Neuronal stem cell (in vitro differentiated cells): ENCODE data around the gene GCLC.
A peak's percentile ranks its signal among the peaks of the same experiment; 100 is the strongest.

Experiments
- DNase-seq: peaks from one replicate; pipeline ENCODE4 v3.0.0-alpha.2; 2013; ENCODE audit warnings: low spot score
- H2AFZ ChIP-seq: one replicate; pipeline ENCODE4 v1.6.1; 2013; ENCODE audit warnings: mild to moderate bottlenecking, low read length, inconsistent platforms
- H2AK5ac ChIP-seq: 2 replicates; pipeline ENCODE4 v1.6.1; 2013; ENCODE audit warnings: low read depth, mild to moderate bottlenecking, inconsistent platforms, low read length, moderate library complexity, mixed read lengths
- H2BK120ac ChIP-seq: 2 replicates; pipeline ENCODE4 v1.6.1; 2013; ENCODE audit warnings: low read depth, mild to moderate bottlenecking, inconsistent platforms, low read length, moderate library complexity, mixed read lengths
- H2BK12ac ChIP-seq: one replicate; pipeline ENCODE4 v1.6.1; 2013; ENCODE audit warnings: low read length, inconsistent platforms
- H2BK15ac ChIP-seq: 2 replicates; pipeline ENCODE4 v1.6.1; 2013; ENCODE audit warnings: mild to moderate bottlenecking, low read length, inconsistent platforms, mixed read lengths
- H2BK5ac ChIP-seq: one replicate; pipeline ENCODE4 v1.6.1; 2013; ENCODE audit warnings: inconsistent platforms, mild to moderate bottlenecking, low read length, moderate library complexity
- H3K14ac ChIP-seq: one replicate; pipeline ENCODE4 v1.6.1; 2013; ENCODE audit warnings: low read length, inconsistent platforms
- H3K18ac ChIP-seq: 2 replicates; pipeline ENCODE4 v1.6.1; 2013; ENCODE audit warnings: low read length, inconsistent platforms
- H3K23ac ChIP-seq: 2 replicates; pipeline ENCODE4 v1.6.1; 2013; ENCODE audit warnings: low read depth, mild to moderate bottlenecking, mixed read lengths, low read length, inconsistent platforms; ENCODE audit not compliant: poor library complexity
- H3K27ac ChIP-seq: replicated peaks from 3 replicates; pipeline ENCODE4 v1.5.1; 2013; ENCODE audit warnings: low read length, inconsistent platforms
- H3K27me3 ChIP-seq, 3 experiments: 2 replicates each; pipeline ENCODE4 v1.6.1; 2013; ENCODE audit warnings: low read length in 3 of 3, mild to moderate bottlenecking in 2 of 3, inconsistent platforms in 1 of 3, low read depth in 1 of 3, mixed read lengths in 1 of 3, moderate library complexity in 1 of 3; ENCODE audit not compliant: control insufficient read depth in 3 of 3, insufficient read depth in 3 of 3
- H3K36me3 ChIP-seq, 2 donors: replicated peaks in 1 of 2; 2 replicates each; pipeline ENCODE4 v1.6.1; 2013; ENCODE audit warnings: low read length in 2 of 2; ENCODE audit not compliant: control insufficient read depth in 2 of 2, insufficient read depth in 2 of 2
- H3K4ac ChIP-seq: 2 replicates; pipeline ENCODE4 v1.6.1; 2013; ENCODE audit warnings: inconsistent platforms, mild to moderate bottlenecking, low read length, moderate library complexity
- H3K4me1 ChIP-seq, 2 donors: 1 replicate in 1 of 2; 2 replicates in 1 of 2; pipeline ENCODE4 v1.6.1; 2013; ENCODE audit warnings: low read length in 2 of 2, low read depth in 1 of 2; ENCODE audit not compliant: control insufficient read depth in 2 of 2, insufficient read depth in 1 of 2
- H3K4me2 ChIP-seq: one replicate; pipeline ENCODE4 v1.6.1; 2013; ENCODE audit warnings: mild to moderate bottlenecking, low read length, inconsistent platforms; ENCODE audit not compliant: insufficient read depth, poor library complexity, severe bottlenecking
- H3K4me3 ChIP-seq, 2 donors: 2 replicates each; pipeline ENCODE4 v1.5.1; 2013; ENCODE audit warnings: low read length in 2 of 2, mild to moderate bottlenecking in 2 of 2, inconsistent platforms in 1 of 2, moderate library complexity in 1 of 2
- H3K79me1 ChIP-seq: one replicate; pipeline ENCODE4 v1.6.1; 2013; ENCODE audit warnings: low read depth, mild to moderate bottlenecking, inconsistent platforms, low read length, moderate library complexity
- H3K9ac ChIP-seq: one replicate; pipeline ENCODE4 v1.6.1; 2013; ENCODE audit warnings: mild to moderate bottlenecking, low read depth, low read length, inconsistent platforms; ENCODE audit not compliant: poor library complexity
- H3K9me3 ChIP-seq, 2 donors: replicated peaks in 1 of 2; 2 replicates each; pipeline versions ENCODE3 to v1.6.1; 2013; ENCODE audit warnings: low read length in 2 of 2, mild to moderate bottlenecking in 2 of 2, inconsistent platforms in 1 of 2, low read depth in 1 of 2, mixed read lengths in 1 of 2, moderate library complexity in 1 of 2; ENCODE audit not compliant: control insufficient read depth in 2 of 2, insufficient read depth in 1 of 2
- H4K8ac ChIP-seq: one replicate; pipeline ENCODE4 v1.6.1; 2013; ENCODE audit warnings: low read depth, mild to moderate bottlenecking, inconsistent platforms, low read length, moderate library complexity
- H4K91ac ChIP-seq: one replicate; pipeline ENCODE4 v1.6.1; 2013; ENCODE audit warnings: low read length, low read depth, mild to moderate bottlenecking, inconsistent platforms; ENCODE audit not compliant: poor library complexity
- WGBS, 2 donors: extraction: QIAGEN DNeasy Blood & Tissue Kit; methylation state at CpG; one replicate each; pipeline ENCODE4 v1.1.7; 2013; ENCODE audit warnings: missing lambda C conversion rate in 2 of 2, mixed read lengths in 1 of 2; ENCODE audit not compliant: insufficient read length in 2 of 2, insufficient replicate concordance in 1 of 2; ENCODE audit errors: extremely low coverage in 2 of 2; 5-methylcytosine and 5-hydroxymethylcytosine counted together

Gene GCLC

DNA sequence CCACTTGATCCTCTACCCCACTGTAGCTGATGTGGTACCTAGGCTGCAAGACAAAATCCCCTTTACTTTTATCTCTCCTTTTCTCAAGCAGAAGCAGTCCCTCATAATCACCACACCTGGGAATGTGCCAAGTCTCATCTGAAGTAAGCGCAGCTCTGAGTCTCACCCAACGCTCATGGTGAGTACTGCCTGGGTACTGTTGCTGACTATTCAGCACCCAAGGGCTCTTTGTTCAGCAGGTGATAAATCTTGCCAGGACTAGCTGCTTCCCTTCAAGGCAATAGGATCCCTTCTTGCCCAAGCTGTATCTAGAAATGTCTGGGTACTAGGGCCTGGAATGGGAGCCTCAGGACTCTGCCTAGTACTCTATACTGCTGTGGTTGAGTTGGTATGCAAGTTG is 70.9 kb downstream of the GCLC start:
- Histone ChIP-seq H3K23ac (no peak overlapping the region), H3K4me2 (no peak overlapping the region), H2BK120ac (no peak overlapping the region), H2AK5ac (no peak overlapping the region), H2BK15ac (no peak overlapping the region), H3K4me3 (no peak overlapping the region), H3K36me3 (no peaks in the 10 kb centered on the region), H3K4me1 (no peaks in the 10 kb centered on the region), H3K27ac (no peak overlapping the region), H2BK5ac (no peak overlapping the region), H2AFZ (no peak overlapping the region), H3K79me1 (no peaks in the 10 kb centered on the region), H4K8ac (no peak overlapping the region), H3K4ac (no peak overlapping the region), H2BK12ac (no peak overlapping the region), H4K91ac (no peak overlapping the region), H3K18ac (no peak overlapping the region), H3K9me3 (no peaks in the 10 kb centered on the region), H3K14ac (no peak overlapping the region), H3K9ac (no peak overlapping the region), H3K27me3 (no peaks in the 10 kb centered on the region)
- DNase-seq = no peak
- no CpG with 5 or more reads among the region's 2 CpGs for WGBS, 2 donors

DNA sequence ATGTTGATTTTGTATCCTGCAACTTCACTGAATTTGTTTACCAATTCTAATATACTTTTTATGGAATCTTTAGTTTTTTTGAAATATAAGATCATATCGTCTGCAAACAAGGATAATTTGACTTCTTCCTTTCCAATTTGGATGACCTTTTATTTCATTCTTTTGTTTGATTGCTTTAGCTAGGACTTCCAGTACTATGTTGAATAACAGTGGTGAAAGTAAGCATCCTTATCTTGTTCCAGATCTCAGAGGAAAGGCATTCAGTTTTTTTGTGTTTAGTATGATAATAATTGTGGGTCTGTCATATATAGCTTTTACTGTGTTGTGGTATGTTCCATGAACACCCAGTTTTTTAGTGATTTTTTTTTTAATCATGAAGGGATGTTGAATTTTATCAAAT is 75.7 kb downstream of the GCLC start:
- no peak overlapping the region for H2BK120ac ChIP-seq
- no peak overlapping the region for H2BK15ac ChIP-seq
- no peak overlapping the region for H3K4me2 ChIP-seq
- no peak overlapping the region for H2AFZ ChIP-seq
- H3K4ac ChIP-seq = no peak overlapping the region
- no peak overlapping the region for H3K4me3 ChIP-seq
- no peaks in the 10 kb centered on the region for H3K9me3 ChIP-seq
- no peak overlapping the region for H3K23ac ChIP-seq
- no peak overlapping the region for H3K14ac ChIP-seq
- H3K9ac ChIP-seq = no peak overlapping the region
- no peak overlapping the region for H4K91ac ChIP-seq
- no peak overlapping the region for H4K8ac ChIP-seq
- DNase-seq = no peak
- H3K36me3 ChIP-seq = no peaks in the 10 kb centered on the region
- H2AK5ac ChIP-seq = no peak overlapping the region
- no peak overlapping the region for H3K18ac ChIP-seq
- no peaks in the 10 kb centered on the region for H3K79me1 ChIP-seq
- no CpG with 5 or more reads among the region's 1 CpG for WGBS, 2 donors
- H3K27ac ChIP-seq = no peak overlapping the region
- no peaks in the 10 kb centered on the region for H3K27me3 ChIP-seq
- no peak overlapping the region for H2BK12ac ChIP-seq
- no peaks in the 10 kb centered on the region for H3K4me1 ChIP-seq
- H2BK5ac ChIP-seq = no peak overlapping the region

DNA sequence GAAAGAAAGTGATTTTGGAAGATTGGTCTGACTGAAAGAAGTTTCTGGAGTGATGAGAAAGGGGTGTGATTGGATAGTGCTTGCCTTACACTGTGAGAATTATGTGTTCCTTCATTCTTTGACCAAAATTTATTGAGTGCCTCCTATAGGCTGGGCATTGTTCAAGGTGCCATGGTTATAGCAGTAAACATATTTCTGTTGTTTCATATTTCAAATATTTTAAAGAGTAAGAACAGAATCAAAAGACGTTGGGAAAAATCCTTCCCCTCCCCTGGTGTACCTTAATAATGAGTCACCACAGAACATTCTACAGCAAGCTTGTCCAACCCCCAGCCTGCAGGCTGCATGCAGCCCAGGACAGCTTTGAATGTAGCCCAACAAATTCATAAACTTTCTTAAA is 78.6 kb downstream of the GCLC start:
- no peak overlapping the region for H2AFZ ChIP-seq
- H3K27me3 ChIP-seq = peaks cover 0 to 2% (median 0%) of the 10 kb centered on the region in 3 experiments
- no peak overlapping the region for H4K8ac ChIP-seq
- DNase-seq = no peak
- no peak overlapping the region for H2BK120ac ChIP-seq
- no peaks in the 10 kb centered on the region for H3K36me3 ChIP-seq
- no peak overlapping the region for H2BK15ac ChIP-seq
- no peak overlapping the region for H3K4me2 ChIP-seq
- no peak overlapping the region for H3K14ac ChIP-seq
- no peak overlapping the region for H2BK5ac ChIP-seq
- no peak overlapping the region for H3K9ac ChIP-seq
- no peak overlapping the region for H3K23ac ChIP-seq
- no peak overlapping the region for H2BK12ac ChIP-seq
- no CpG with 5 or more reads among the region's 1 CpG for WGBS, 2 donors
- no peak overlapping the region for H3K27ac ChIP-seq
- no peaks in the 10 kb centered on the region for H3K79me1 ChIP-seq
- no peak overlapping the region for H4K91ac ChIP-seq
- no peak overlapping the region for H3K18ac ChIP-seq
- no peaks in the 10 kb centered on the region for H3K9me3 ChIP-seq
- H2AK5ac ChIP-seq = no peak overlapping the region
- no peaks in the 10 kb centered on the region for H3K4me1 ChIP-seq
- no peak overlapping the region for H3K4ac ChIP-seq
- no peak overlapping the region for H3K4me3 ChIP-seq

DNA sequence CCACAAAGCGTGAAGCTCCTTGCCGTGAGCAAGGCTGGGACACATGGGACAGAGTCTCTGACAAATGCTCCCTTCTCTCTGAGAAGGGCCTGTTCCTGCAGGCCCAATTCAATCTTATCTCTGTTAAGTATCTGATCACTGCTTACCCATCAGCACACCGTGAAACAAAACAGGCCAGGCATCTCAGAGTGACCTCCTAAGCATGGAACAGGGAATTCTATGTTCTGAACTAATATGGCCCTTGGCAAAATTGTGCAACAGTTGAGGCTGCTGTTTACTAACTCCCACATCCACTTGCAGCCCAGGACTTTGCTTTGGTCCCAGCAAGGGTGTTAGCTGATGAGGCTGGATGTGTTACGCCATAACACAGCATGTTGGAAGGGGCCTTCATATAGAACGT is 79.2 kb downstream of the GCLC start:
- H4K91ac ChIP-seq = no peak overlapping the region
- no peak overlapping the region for H3K4me3 ChIP-seq
- no CpG with 5 or more reads among the region's 5 CpGs for WGBS, 2 donors
- no peak overlapping the region for H2BK15ac ChIP-seq
- H2AFZ ChIP-seq = no peak overlapping the region
- H3K9ac ChIP-seq = no peak overlapping the region
- H3K36me3 ChIP-seq = no peaks in the 10 kb centered on the region
- no peak overlapping the region for H2BK5ac ChIP-seq
- no peak overlapping the region for H3K23ac ChIP-seq
- no peaks in the 10 kb centered on the region for H3K79me1 ChIP-seq
- H3K14ac ChIP-seq = peak overlapping the region; percentile 75
- H2BK12ac ChIP-seq = no peak overlapping the region
- no peaks in the 10 kb centered on the region for H3K4me1 ChIP-seq
- no peak overlapping the region for H3K27ac ChIP-seq
- no peak overlapping the region for H2AK5ac ChIP-seq
- H4K8ac ChIP-seq = no peak overlapping the region
- H3K18ac ChIP-seq = no peak overlapping the region
- H3K9me3 ChIP-seq = no peaks in the 10 kb centered on the region
- H3K4me2 ChIP-seq = no peak overlapping the region
- no peak for DNase-seq
- peaks cover 0 to 4% (median 0%) of the 10 kb centered on the region in 3 experiments for H3K27me3 ChIP-seq
- no peak overlapping the region for H3K4ac ChIP-seq
- H2BK120ac ChIP-seq = no peak overlapping the region
